Activated gamma-delta T cell treated with anti-CD3 and anti-CD28 coated beads, Interleukin-2, amount 50 U/mL, for 16 hours (primary cell): ENCODE results near the gene ANGEL1.

Experiments
- DNase-seq: peaks from one replicate; pipeline ENCODE4 v3.0.0-alpha.2; 2020; ENCODE audit warnings: low read depth

ANGEL1 gene

GRCh38 chr14:76765461-76765931 is 47.2 kb downstream of the ANGEL1 start:
- DNase-seq, result no peak

GRCh38 chr14:76763096-76764041 is 49.3 kb downstream of the ANGEL1 start:
- no peak for DNase-seq

- no peak for DNase-seq
These were observed 50.1 kb downstream of the ANGEL1 start for GRCh38 chr14:76762411-76763095.

GRCh38 chr14:76761960-76762410 is 50.7 kb downstream of the ANGEL1 start:
- no peak for DNase-seq

GRCh38 chr14:76761136-76761959 is 51.3 kb downstream of the ANGEL1 start, which contains the start of gene VASH1:
Gene VASH1, plus strand, starts transcription at chr14:76761468. Its CDS starts 1,354 bp downstream, at chr14:76762822.
- DNase-seq, result peak; percentile 36

GRCh38 chr14:76760331-76761135 is 52.1 kb downstream of the ANGEL1 start:
- DNase-seq, result no peak

- DNase-seq, result no peak
These were observed 53.1 kb downstream of the ANGEL1 start for GRCh38 chr14:76759589-76759988.

GRCh38 chr14:76756371-76756750 is 56.3 kb downstream of the ANGEL1 start:
- no peak for DNase-seq

GRCh38 chr14:76755610-76756370 is 56.9 kb downstream of the ANGEL1 start:
- no peak for DNase-seq

- no peak for DNase-seq
These were observed 58.1 kb downstream of the ANGEL1 start for GRCh38 chr14:76754586-76754985.

GRCh38 chr14:76753541-76754198 is 59.0 kb downstream of the ANGEL1 start:
- no peak for DNase-seq

GRCh38 chr14:76752744-76753143 is 59.9 kb downstream of the ANGEL1 start:
- DNase-seq, result no peak

GRCh38 chr14:76742966-76743365 is 69.7 kb downstream of the ANGEL1 start:
- DNase-seq, result no peak

GRCh38 chr14:76742185-76742584 is 70.5 kb downstream of the ANGEL1 start:
- DNase-seq, result no peak

GRCh38 chr14:76741074-76741473 is 71.6 kb downstream of the ANGEL1 start:
- DNase-seq, result no peak
